Measurements from ENCODE around the gene GABPB2.

GRCh38 chr1:151131701-151132334 is 61.3 kb downstream of the GABPB2 start:
- TF ChIP-seq CTCF (tag by site-specific recombination; IDR thresholded peaks at IDR 0.05) (no peak), ZNF175 (tag by site-specific recombination; IDR thresholded peaks at IDR 0.05) (no peak), ZNF488 (tag by site-specific recombination; IDR thresholded peaks at IDR 0.05) (no peak), ZBTB11 (tag by site-specific recombination; conservative IDR thresholded peaks at IDR 0.05; ENCODE audit: low read depth) (no peak), SETDB1 (IDR thresholded peaks at IDR 0.05; ENCODE audit: insufficient read length, low read length) (no peak), ZNF645 (tag by site-specific recombination; IDR thresholded peaks at IDR 0.05) (no peak), ZNF2 (tag by site-specific recombination; IDR thresholded peaks at IDR 0.05) (no peak)

All from HEK293 (cell line).